Effector memory CD4-positive, alpha-beta T cell (primary cell): ENCODE measurements around the gene GRAMD2A.

Experiments used
- DNase-seq, 3 donors: peaks; one replicate each; pipeline ENCODE4 v3.0.0-alpha.2; 2020
- H3K27ac ChIP-seq: 2 replicates; pipeline ENCODE4 v1.7.0; 2013; ENCODE audit warnings: mild to moderate bottlenecking, low read length, moderate library complexity; ENCODE audit not compliant: insufficient read depth, poor library complexity, severe bottlenecking
- H3K27me3 ChIP-seq: replicated peaks from 2 replicates; pipeline ENCODE4 v1.7.0; 2013; ENCODE audit warnings: mild to moderate bottlenecking, low read length; ENCODE audit not compliant: insufficient read depth, control insufficient read depth, poor library complexity, severe bottlenecking
- H3K36me3 ChIP-seq: 2 replicates; pipeline ENCODE4 v1.7.0; 2013; ENCODE audit warnings: mild to moderate bottlenecking, low read length, moderate library complexity; ENCODE audit not compliant: control insufficient read depth, insufficient read depth
- H3K4me1 ChIP-seq: 2 replicates; pipeline ENCODE4 v1.7.0; 2013; ENCODE audit warnings: low read length, mild to moderate bottlenecking; ENCODE audit not compliant: control insufficient read depth, insufficient read depth, poor library complexity, severe bottlenecking
- H3K4me3 ChIP-seq: 2 replicates; pipeline ENCODE4 v1.7.0; 2013; ENCODE audit warnings: low read length, low read depth, mild to moderate bottlenecking; ENCODE audit not compliant: insufficient read depth, poor library complexity, severe bottlenecking
- H3K9me3 ChIP-seq: 2 replicates; pipeline ENCODE4 v1.7.0; 2013; ENCODE audit warnings: mild to moderate bottlenecking, low read length, moderate library complexity; ENCODE audit not compliant: control insufficient read depth

GRAMD2A gene

DNA sequence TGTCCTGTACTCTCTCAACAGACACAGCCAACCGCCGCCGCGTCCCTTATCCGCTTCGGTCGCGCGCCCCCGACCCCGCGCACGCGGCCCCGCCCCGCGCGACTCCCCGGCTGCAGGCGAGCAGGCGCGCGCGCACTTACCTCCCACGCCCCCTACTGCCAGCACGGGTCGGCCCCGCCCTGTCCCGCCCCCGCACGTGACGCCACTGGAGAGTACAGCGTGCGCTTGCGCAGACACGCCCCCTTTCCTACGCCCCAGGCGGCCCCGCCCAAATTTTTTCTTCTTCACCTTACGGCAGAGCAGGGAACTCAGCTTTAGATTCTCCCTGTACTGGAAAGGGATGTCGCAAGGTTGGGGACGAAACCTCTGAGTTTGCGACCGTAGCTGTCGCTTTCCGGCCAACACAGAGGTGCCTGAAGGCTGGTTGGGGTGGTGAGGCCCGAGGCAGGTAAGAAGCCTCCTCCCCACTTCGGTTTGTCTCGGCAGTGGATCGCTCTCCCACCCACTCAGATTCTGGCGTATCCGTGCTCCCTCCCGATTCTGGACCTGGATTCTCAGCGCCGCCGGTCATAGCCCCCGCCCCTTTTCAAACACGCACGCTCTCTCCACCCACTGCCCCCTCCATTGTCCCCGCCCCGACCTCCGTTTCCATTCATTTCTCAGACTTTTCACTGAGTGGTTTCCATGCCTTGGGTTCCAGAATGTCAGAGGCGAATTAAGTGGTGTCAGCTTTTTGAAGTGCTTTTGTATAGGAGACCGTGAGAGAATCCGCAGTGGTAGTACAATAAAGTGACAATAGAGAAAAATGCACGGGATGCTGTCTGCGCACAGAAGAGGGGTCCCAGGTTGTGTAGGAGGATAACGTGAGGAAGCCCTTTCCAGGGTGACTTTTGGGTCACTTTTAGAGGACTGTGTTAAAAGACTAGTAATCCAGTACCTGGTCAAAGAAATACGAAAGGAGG is 79.3 kb downstream of the GRAMD2A start, which contains the start of the genes MYO9A and SENP8:
Gene MYO9A (minus strand): TSS at position 134 of the 962 bp plus-strand sequence. CDS start 71,587 bp downstream, outside the sequence.
Gene SENP8 (plus strand): TSS at position 387 of the 962 bp plus-strand sequence. CDS start 21,221 bp downstream, outside the sequence.
- Histone ChIP-seq H3K36me3 (no peaks in the 10 kb centered on the region), H3K4me3 (peak within 1 kb of the TSS; percentile 93), H3K27ac (peak within 1 kb of the TSS; percentile 93), H3K9me3 (no peaks in the 10 kb centered on the region), H3K27me3 (no peaks in the 10 kb centered on the region), H3K4me1 (peaks cover 5% of the 10 kb centered on the region)
- peak; percentile 98 for DNase-seq

DNA sequence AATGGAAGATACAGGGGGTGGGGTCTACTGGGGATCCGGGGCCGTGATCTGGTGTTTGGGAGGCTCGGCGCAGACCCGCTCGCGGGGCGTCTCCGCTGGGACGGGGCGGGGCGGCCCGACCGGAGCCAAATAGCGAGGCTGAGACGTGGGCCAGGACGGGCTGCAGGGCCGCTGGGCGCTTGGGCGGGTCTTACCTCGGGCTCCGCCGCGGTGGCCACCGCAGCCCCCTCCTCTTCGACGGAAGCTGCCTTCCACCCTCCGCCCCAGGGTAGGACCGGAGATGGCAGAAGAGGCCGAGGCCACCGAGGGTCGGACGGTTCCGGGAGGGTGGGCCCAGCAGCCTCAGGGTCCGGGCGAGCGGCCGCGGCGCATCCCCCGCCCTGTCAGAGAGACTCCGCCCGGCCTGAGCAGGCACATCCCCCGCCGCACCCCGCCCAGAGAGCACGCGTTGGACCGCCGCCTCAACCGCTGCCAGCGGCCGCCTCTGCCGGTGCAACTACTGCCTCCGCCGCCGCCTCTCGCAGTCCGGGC is 80.0 kb downstream of the GRAMD2A start:
- Histone ChIP-seq H3K9me3 (no peaks in the 10 kb centered on the region), H3K4me3 (peak overlapping the region; percentile 92), H3K27ac (peak overlapping the region; percentile 60), H3K4me1 (peaks cover 5% of the 10 kb centered on the region), H3K27me3 (no peaks in the 10 kb centered on the region), H3K36me3 (no peaks in the 10 kb centered on the region)
- DNase-seq: peak; percentile 50 to 67 (median 60)

DNA sequence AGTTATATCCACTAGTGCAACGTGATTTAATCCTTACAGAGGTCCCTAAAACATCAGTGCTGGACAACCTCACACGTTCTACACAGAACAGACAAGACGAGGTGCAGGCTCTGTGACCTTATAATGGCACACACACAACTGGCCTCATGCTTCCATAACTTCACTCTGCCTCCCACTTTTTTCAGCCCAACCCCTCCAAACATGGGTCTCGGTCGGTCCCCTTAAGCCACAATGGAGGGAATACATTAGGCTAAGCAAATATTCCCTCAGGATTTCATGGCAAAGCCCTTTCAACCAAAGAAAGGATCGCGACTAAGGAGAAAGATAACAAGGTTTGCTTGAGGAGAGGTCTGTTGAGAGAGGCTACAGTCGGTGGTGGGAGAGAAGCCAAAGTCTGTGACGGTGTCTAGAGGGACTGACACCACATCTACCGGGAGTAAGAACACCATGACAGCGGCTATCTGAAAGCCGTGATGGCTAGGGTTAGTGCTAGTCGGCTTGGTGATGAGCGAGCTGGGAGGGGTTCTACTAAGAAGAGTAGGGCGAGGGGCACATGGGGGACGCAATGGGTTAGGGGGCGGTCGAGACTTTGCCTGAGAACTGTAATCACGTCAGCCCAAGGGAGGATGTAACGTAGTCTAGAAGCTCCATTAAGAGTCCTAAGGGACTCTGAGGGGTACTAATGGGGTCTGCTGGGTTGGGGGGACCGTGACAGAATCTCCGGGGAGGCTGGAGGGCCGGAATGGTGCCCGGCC is 80.7 kb downstream of the GRAMD2A start:
- no peaks in the 10 kb centered on the region for H3K27me3 ChIP-seq
- H3K4me3 ChIP-seq: peak overlapping the region; percentile 92
- no peaks in the 10 kb centered on the region for H3K9me3 ChIP-seq
- no peaks in the 10 kb centered on the region for H3K36me3 ChIP-seq
- H3K27ac ChIP-seq: peak overlapping the region; percentile 60
- DNase-seq: no peak
- peaks cover 5% of the 10 kb centered on the region for H3K4me1 ChIP-seq

DNA sequence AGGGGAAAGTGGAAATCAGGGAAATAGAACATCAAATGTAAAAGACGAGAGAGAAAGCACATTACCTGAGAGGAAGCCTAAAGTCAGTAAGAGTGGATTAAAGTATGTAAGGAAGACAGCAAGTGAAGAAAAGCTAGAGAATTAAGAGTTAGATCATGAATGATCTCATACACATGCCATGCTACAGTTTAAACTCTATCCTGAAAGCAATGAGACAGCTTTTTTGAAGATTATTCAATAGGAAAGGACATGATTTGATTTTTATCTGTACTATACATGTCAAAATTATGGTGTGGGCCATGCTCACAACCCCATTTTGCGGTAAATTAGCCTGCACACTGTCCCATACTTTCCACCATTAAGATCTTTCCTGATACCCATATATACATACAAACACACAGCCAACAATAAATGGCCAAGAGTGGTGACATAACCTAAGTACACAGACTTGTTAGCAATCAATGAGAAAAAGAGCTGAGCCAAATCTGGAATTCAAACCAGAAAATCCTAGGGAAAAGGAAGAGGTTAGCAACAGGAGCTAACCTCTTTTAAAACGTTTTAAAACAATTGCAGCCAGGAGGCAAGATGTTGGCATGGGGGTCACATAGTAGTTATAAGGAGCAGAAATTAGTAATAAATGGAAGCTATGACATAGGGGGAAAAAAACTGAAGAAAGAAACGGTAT is 84.1 kb downstream of the GRAMD2A start:
- H3K9me3 ChIP-seq: no peaks in the 10 kb centered on the region
- H3K36me3 ChIP-seq: no peaks in the 10 kb centered on the region
- DNase-seq: no peak
- H3K27ac ChIP-seq: no peak overlapping the region
- peaks cover 5% of the 10 kb centered on the region for H3K4me1 ChIP-seq
- H3K27me3 ChIP-seq: no peaks in the 10 kb centered on the region
- no peak overlapping the region for H3K4me3 ChIP-seq

DNA sequence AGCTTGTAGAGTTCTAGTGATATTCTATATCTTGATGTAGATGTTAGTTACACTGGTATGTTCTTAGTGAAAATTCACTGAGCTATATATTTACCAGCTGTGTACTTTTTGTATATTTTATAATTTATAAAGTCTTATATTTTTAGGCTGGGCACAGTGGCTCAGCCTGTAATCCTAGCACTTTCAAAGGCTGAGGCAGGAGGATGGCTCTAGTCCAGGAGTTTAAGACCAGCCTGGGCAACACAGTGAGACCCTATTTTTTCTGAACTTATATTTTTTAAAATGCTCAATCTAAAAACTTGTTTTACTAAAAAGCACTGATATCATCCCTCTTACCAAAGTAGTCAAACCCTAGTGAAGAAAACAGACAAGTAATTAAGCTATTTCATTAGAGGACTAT is 84.8 kb downstream of the GRAMD2A start:
- Histone ChIP-seq H3K27ac (no peak overlapping the region), H3K27me3 (no peaks in the 10 kb centered on the region), H3K36me3 (no peaks in the 10 kb centered on the region), H3K4me3 (no peak overlapping the region), H3K4me1 (peaks cover 5% of the 10 kb centered on the region), H3K9me3 (no peaks in the 10 kb centered on the region)
- DNase-seq: no peak

DNA sequence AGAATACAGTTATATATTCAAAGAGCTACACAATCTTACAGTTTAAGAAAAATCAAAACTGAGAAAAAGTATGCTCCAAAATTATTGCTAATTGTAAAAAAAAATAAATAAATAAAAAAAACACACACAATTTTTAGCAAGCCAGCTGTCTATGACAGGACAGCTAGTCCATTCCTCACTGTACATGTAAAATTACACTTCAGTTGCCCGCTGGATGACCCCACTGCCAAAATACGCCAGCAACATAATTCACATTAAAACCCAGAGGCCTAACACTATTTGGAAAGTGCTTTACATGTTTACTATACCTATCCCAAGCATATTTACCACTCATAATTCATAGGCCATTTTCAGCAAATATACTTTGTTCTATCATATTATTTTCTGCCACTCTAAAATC is 85.5 kb downstream of the GRAMD2A start:
- no peaks in the 10 kb centered on the region for H3K36me3 ChIP-seq
- H3K4me3 ChIP-seq: no peak overlapping the region
- no peaks in the 10 kb centered on the region for H3K9me3 ChIP-seq
- no peak overlapping the region for H3K27ac ChIP-seq
- DNase-seq: no peak
- H3K4me1 ChIP-seq: peaks cover 5% of the 10 kb centered on the region
- no peaks in the 10 kb centered on the region for H3K27me3 ChIP-seq

DNA sequence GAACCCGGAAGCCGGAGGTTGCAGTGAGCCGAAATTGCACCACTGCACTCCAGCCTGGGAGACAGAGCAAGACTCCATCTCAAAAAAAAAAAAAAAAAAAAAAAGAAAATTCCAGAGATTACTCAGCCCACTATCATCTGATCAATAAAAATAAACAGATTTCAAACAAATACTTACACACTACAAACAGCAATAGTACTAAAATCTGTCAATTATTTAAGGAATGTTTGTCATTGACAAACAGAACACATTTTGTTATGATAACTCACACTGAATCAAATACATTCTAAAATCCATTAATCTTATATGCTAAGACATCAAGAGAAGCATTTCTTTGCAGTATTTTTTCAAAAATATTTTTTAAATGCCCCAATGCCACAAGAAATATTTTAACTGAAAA is 87.2 kb downstream of the GRAMD2A start:
- H3K27me3 ChIP-seq: no peaks in the 10 kb centered on the region
- no peaks in the 10 kb centered on the region for H3K36me3 ChIP-seq
- DNase-seq: no peak
- no peak overlapping the region for H3K27ac ChIP-seq
- H3K4me3 ChIP-seq: no peak overlapping the region
- H3K9me3 ChIP-seq: no peaks in the 10 kb centered on the region
- no peaks in the 10 kb centered on the region for H3K4me1 ChIP-seq
